GM19035 (cell line): ENCODE results near the gene HORMAD2.

ENCODE experiments used
- ATAC-seq: cut with Tn5 transposase; IDR thresholded peaks from one replicate; pipeline ENCODE4 v1.9.1; 2021; ENCODE audit not compliant: unreplicated experiment

HORMAD2 gene

DNA sequence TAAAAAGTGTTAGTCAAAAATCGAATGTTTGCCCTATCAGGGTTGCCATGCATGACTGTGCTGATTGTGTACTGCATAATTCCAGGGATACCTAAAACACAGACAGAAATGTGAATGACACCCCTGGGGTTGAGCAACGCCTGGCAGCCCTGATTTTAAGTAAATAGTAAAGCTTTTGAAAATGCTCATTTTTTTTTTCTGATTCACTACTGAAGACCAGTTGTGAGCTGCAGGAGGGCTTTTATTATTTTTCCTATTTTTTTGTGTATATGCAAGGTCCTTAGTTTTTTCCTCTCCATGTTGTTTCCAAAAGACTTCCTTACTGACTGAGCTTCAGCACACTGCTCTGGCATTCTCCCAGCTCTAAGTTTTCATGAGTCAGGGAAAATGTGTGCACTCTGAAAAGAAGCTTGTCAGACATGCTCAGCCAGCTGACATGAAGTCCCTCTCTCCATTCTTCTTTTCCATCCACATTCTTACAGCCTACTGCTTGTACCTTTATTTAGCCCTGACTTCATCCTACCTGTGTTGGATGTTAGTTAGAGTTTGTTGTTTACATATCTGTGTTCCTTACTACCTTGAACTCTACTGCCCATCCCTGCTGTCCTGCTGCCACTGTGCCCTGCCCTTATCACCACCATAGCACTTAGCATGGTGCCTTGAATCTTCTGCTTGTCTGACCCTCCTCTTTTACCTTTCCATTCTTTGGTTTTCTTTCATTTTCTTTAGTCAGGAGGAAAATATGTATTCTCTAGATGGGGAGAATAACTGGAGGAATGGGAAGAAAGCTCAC, 79.5 kb downstream of the HORMAD2 start:
- ATAC-seq = no peak

DNA sequence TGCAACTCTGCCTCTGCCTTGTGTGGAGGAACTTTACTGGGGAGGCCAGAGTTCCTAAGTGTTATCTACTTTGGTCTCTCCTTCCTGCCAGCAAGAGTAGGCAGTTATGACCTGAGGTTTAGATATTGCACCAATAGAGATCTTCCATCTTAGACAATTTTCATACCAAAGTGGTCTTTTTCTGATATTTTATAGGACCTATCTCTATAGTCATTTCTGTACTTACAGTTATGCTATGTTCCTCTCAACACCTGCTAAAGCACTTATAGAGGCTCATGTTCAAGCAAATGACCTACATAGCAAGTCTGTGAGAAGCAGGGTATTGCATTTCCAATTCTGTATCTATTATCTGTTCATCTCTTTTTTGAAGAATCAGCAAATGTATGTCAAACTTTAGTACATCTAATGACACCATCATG, 80.8 kb downstream of the HORMAD2 start:
- ATAC-seq = no peak

DNA sequence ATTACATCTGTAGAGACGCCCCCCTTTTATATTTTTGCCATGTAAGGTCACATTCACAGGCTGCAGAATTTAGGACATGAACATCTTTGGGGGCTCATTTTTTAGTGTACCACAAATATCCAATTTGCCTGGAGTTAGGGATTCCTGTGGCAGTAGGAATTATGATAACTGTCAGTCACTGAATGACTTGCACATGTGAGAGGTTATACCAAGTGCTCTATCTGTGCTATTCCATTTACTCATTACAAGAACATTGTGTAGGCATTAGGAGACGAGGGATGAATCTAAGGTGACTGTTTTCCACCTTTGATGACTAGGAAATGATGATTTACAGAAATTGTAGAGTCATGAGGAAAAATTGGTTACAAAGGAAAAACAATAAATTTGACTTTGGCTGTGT, 87.0 kb downstream of the HORMAD2 start:
- no peak for ATAC-seq

DNA sequence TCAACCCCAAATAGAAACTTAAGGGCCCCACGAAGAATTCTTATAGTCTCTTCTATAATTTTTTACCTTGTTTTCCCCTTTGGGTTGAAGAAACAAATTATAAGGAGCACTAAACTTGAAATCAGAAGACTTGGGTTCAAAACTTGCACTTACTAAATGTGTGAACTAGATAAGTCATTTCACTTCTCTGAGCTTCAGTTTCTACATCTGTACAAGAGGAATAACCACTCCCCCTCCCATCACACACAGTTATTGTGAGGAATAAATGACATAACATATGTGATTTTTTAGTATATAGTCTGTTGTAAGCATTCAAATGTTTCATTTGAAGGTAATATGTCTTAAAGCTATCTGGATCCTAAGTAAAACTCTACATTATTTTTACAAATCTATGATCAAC, 87.5 kb downstream of the HORMAD2 start:
- no peak for ATAC-seq

DNA sequence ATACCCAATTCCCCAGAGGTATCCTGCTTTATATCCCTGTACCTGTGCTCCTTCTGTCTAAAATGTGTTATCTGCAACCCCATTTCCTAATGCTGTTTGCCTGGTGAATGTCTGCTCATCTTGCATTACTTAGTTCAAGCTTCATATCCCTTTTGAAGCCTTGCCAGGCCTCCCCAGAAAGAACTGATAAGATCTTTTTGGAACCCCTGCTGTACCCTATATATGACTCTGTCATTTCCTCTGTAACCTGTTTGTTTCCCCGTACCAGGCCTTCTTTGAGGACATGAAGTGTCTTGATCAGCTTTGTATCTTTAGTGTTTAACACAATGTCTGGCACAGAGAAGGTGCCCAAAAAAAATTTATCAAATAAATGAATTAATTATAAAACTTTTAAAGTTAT, 88.7 kb downstream of the HORMAD2 start:
- no peak for ATAC-seq

DNA sequence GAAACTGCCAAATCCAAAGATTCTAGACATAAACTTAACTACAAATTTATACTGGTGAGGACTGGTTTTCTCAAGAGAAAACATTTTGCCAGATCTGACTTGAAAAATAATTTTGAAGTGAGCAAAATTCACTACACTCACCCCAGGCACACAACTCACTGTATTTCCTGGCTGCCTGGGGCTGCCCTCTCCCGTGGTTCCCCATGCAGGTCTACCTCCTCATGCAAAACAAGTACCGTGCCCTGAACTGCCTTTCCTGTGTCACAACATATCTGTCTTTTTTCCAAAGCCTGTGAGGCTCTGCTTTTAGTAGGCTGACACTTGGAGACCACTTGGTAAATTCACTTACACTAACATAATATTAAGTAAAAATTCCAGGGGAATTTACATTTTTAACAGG, 89.9 kb downstream of the HORMAD2 start:
- no peak for ATAC-seq

DNA sequence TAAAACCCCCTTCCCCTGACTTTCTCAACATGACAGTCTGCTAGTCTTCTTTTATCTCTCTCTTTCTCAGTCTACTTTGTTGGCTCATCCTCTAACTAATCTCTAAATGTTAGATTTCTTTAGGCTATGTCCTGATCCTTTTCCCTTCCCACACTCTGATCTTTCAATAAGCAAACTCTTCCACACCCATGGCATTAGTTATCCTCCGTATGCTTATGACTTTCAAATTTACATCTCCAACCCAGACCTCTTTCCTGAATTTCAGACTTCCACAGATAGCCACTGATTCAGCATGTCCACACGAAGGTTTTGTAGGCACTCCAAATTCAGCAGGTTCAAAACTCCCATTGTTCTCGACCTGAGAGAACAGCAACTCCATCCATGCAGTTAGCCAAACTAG, 90.7 kb downstream of the HORMAD2 start:
- ATAC-seq = no peak

DNA sequence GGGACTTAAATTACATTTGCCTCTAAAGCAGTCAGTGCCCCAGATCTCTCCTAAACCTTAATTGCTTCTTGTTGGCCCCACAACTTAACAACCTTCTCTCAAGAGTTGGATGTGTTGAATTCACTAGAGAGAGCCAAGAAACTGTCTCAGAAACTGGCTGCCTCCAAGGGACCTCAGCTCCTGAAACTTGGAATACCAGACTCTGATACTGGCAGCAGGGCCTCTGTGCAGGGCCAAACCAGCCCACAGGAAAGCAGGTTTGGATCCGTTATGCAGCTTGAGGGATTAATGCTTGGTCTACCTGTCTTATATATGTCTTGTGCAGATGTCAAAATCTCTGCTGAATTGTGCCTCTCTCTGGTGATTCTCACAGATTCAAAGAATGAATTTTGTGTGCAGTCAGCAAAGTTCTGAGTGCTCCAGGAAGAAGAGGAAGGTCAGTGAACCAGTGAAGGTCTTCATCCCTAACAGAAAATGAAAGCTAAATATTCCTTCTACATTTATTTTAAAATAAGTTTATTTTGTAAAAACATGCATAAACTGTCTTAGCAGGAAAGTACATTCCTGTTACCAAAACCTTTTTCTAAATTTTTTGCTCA, 95.5 kb downstream of the HORMAD2 start:
- no peak for ATAC-seq

DNA sequence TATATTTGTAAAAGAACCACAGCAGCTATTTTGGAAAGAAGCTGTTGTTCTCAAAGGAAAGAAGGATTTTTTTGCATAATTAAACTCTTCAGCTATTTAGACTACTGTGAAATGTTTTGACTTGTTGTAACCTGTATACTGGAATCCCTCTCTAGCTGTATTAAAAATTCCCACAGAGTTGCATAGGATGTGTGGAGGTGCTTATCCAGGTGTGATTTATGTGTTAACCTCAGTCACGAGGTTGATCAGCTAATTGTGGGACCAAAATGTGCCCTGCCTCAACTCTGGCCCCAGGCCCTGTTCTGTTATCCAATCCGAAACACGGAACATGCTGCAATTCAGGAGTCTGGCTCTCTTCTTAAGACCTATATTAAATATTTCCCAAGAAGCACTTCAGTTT, 96.2 kb downstream of the HORMAD2 start:
- ATAC-seq = no peak

DNA sequence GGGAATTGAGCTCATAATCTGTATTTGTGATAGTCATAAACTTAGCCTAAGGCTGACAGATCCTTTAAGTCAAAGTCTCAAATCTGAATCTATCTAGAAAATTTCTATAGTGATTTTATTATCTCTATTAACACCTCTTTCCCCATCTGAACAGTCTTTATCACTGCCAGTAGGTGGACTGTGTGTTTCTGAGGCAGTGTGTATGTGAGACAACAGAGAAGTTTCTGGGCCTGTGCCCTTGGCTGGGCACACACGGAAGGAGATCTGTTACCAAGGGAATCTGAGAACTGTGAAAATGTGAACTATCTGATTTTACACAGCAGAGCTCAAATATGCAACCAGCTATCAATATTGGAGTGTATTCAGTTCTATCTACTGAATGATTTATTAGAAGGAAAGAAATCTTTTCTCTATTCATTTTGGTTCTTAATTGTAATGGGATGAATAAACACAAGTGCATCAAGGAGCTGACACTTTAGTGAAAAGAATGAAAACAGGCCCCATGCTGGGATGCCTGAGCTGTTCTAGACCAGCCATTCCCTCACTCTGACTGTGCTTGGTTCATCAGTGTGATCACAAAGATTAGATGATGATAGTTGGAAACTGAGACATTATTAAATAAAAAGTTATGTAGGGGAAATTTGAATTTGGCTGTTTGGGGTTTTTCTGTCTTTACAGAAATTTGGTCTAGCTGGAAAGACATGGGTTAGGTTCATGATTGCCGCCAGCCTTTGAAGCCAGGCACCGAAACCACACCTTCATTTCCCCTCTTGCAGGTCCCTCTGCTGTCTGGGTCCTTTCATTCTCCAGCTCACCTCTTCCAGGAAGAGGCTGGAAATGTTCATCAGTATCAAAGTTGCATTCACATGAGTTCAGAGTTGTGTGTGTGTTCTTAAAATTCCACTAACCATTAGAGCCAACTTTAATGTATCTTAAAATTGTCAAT, 98.2 kb downstream of the HORMAD2 start:
- no peak for ATAC-seq

DNA sequence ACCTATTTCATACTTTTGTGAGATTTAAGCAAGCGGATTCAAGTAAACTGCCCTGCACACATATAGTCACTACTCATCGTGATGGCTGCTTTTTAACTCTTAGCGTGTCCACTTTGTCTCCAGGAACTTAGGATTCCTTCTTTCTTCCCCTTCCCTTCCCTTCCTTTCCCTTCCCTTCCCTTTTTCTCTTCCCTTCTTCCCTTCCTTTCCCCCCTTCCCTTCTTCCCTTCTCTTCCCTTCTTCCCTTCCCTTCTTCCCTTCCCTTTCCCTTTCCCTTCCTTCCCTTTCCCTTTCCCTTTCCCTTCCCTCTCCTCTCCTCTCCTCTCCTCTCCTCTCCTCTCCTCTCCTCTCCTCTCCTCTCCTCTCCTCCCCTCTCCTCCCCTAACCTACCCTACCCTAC, 100.4 kb downstream of the HORMAD2 start:
- ATAC-seq = no peak

DNA sequence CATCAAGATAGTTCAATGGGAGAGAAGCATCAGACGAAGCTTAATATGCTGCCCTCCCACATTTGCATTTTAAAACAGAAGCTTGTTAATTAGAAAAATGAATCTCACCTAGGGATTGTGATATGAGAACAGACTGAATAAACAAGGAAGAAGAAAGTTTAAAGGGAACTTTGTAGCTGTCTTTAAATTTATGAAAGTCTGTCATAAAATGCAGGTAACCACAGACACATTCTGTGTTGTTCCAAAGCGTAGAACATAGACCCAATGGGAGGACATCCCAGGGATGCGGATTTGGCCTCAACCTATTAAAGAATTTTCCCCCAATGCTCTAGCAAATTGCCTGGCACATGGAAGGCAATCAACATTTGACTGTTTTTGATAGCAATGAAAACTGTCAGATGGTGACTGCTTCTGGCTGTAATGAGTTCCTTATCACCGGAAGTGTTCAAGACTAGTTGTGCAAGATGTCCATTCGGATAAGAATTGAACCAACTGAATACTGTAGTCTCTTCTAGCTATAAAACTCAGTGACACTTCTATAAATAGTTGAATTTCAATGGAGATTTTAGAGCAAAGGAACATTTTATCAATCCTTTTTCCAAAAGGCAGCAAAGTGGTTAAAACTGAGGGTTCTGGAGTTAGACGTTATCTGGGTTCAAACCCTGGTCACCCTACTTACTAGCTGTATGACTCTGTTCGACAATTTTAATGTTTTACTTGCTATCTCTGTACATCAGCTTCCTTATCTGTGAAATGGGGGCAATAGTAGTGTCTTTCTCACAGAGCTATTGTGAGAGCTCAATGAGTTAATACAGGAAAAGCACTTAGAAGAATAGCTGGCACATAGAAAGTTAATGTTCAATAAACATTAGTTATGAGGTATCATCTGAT, 101.4 kb downstream of the HORMAD2 start:
- ATAC-seq = no peak

DNA sequence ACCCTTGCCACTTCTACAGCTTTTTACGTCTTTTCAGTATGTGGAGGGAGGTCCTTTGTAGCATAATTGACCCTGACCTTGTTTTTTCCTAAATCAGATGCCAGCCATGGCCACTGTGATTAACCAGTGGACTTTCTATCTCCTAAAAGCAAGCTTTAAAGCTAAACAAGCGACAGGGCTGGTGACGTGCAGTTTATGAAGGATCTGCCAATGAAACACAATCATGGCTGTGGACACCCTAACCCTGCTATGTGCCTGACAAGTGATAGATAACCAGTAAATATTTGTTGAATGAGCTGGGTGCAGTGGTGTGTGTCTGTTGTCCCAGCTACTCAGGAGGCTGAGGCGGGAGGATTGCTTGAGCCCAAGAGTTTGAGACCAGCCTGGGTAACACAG, 102.1 kb downstream of the HORMAD2 start:
- no peak for ATAC-seq

DNA sequence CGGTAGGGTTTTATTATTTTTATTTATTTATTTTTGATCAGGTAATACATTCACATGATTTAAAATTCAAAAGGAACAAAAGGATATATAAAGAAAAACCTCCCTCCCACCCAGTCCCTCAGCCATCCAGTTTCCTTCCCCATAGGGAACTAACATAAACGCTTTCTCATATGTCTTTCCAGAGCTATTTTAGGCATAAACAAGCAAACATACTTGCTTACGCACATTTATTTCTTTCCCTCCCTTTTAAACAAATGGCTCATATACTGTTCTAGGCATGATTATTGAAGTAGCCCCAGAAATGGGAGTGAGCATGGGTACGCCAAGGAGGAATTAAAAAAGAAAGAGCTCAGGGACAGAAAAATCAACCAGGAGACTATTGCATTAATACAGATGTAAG, 102.6 kb downstream of the HORMAD2 start:
- ATAC-seq = no peak

DNA sequence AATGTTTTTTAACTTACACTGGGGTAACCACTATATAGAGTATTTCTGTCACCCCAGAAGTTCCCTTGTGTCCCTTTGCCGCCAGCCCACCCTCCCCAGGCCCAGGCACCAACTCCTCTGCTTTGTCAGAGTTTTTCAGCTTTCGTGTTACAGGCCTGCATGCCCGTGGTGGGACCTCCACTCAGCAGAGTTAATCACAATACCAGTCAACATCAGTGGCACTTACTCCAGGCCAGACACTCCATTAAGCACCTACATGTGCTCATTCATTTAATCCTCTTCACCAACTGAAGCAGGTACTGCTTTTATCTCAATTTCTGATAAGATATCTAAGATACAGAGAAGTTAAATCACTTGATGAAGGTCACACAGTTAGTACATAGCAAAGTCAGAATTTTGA, 103.0 kb downstream of the HORMAD2 start:
- no peak for ATAC-seq

DNA sequence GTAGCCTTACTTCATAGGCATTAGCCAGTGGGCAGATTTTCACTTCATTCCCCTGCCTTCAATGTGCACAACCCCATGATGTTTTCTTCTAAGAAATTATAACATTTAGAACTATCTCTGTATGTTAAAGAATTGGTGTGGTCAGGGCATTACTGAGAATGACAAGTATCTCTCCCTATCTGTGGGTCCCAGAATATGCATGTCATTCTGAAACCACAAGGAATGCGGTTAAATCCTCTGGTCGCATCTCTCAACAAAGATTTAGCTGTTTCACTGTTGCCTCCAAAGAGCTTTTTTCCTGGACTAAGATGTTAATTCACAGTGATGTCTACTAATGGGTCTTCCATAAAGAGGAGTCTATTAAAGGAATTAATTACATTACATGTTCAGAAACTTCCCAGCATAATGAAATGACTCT, 103.6 kb downstream of the HORMAD2 start:
- no peak for ATAC-seq

DNA sequence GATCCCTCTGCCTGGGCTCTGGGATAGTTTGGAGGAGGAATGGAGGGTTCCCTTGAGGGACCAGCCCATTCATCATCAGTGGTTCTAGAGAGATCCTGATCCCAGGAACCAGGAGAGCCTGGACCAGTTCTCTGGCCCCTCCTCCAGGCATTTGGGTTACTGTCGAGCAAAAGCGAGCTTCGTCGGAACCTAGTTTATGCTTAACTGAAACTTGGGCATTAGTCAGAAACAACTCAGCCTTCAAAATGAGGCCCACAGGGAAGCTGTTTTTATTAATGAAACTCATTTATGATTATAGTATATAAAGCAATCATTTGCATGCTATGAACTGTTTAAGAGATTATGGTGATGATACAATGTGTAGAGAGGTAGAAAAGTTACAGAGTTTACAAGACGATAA, 104.9 kb downstream of the HORMAD2 start:
- no peak for ATAC-seq

DNA sequence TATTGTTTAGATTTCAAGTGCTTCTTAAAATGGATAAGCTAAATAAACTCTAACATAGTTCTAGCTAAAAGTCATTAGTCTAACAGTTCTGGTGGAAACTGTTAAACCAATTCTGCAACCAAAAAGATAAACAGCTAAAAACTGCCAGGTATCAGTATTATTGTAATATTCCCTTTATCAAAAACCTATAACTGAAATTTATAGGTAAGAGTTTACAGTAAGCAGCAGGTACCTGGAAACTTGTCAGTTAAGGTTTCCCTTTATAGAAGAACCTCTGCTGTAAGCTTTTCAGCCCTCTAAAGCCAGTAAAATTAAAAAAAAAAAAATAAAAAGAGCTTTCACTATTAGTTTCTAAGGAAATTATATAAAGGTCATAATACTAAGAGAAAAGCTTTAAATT, 105.3 kb downstream of the HORMAD2 start:
- no peak for ATAC-seq

DNA sequence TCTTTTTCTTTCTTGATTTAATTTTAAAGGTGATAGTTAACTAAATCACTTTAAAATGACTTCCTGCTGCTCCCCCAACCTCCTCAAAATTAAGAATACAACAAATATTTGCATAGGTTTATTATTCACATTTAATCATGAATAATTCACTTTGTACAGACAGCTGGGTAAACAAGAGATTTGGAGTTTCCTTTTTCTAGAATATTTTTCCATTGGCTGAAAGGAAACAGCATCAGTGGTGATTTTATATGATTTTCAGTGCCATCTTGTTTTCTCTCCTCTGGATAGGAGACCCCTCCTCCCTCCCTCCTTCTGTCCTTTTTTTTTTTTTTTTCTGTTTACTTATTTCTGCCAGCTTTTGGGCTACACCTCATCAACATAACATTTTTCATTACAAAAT, 105.8 kb downstream of the HORMAD2 start:
- ATAC-seq = no peak

DNA sequence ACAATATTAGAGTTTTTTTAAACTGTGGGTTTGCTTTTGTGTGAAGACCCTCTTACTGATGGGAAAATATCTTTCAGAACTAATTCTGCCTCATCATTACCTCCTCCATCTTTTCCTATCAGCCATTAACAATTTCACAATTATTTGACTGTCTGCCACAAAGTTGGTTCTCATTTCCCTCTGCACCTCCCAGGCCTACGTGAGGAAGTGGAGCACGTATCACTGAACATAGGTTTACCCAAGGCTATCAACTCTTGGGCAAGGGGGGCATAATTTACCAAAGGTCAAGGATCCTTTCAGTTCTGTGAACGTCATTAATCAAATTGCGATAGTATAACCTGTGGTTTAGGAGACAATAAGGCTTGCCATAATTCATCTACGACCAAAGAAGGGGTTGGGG, 106.2 kb downstream of the HORMAD2 start:
- ATAC-seq = no peak

DNA sequence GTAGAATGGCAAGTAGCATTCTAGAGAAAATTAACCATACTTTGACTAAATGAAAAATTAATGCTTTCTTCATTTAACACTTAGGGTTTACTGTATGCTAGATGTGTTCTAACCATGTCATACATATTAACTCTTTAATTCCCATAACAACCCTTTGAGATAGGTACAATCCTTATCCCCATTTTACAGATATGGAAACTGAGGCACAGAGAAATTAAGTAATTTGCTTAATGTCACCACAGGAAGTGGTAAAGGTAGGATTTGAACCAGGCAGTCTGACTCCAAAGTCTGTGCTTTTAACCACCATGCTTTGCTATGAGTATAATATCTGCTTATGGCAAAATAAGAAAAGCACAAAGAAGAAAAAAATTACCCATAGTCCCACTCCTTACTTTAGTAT, 106.8 kb downstream of the HORMAD2 start:
- no peak for ATAC-seq
